OCI-LY7 (cell line): ENCODE data around the gene KRT31.

Experiments
- EZH2phosphoT487 ChIP-seq: fragments of 200-600 bp; sonication (generic); IDR thresholded peaks from 2 replicates; pipeline ENCODE4 v1.6.1; 2018; ENCODE audit warnings: low read depth, borderline replicate concordance, mild to moderate bottlenecking, mixed run types, antibody characterized with exemption, low read length, moderate library complexity, mixed read lengths
- TF ChIP-seq, protein P1 (sequence below): fragments of 200-600 bp; sonication (generic); conservative IDR thresholded peaks from 2 replicates; pipeline ENCODE4 v1.5.1; 2014; ENCODE audit warnings: mild to moderate bottlenecking, antibody characterized with exemption, low read length, moderate library complexity, mixed read lengths

DNA sequence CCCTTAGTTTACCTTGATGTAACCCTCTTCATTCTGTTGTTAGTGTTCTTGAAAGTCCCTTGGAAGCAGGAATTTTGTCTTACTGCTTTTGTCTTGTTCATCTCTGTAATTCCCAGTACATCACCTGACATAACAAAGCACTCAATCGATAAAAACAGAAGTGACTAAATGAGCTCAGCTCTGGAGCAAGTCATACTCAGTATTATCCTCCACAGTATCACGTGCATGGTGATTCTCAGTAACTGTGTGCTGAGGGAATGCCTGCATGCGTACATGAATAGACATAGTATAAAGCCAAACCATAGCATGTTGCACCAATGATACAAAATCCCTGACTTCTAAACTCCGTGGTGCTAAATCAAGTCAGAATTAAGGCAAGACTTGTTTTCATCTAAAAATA is 36.2 kb upstream of the KRT31 start:
- TF ChIP-seq EZH2phosphoT487, result no peak
- TF ChIP-seq, protein P1, sequence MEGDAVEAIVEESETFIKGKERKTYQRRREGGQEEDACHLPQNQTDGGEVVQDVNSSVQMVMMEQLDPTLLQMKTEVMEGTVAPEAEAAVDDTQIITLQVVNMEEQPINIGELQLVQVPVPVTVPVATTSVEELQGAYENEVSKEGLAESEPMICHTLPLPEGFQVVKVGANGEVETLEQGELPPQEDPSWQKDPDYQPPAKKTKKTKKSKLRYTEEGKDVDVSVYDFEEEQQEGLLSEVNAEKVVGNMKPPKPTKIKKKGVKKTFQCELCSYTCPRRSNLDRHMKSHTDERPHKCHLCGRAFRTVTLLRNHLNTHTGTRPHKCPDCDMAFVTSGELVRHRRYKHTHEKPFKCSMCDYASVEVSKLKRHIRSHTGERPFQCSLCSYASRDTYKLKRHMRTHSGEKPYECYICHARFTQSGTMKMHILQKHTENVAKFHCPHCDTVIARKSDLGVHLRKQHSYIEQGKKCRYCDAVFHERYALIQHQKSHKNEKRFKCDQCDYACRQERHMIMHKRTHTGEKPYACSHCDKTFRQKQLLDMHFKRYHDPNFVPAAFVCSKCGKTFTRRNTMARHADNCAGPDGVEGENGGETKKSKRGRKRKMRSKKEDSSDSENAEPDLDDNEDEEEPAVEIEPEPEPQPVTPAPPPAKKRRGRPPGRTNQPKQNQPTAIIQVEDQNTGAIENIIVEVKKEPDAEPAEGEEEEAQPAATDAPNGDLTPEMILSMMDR, result no peak
